ENCODE results near the gene MMP15.
"Not testable (repeated sequence)": the region's sequence is repeated elsewhere in the genome, so short reads cannot be mapped to it uniquely, and the experiment has no call there.

The MMP15 gene

GRCh38 chr16:58049232-58050185 lies 24.0 kb downstream of the MMP15 start:
- DNase-seq (ENCODE audit: low read depth), result no peak

DNA sequence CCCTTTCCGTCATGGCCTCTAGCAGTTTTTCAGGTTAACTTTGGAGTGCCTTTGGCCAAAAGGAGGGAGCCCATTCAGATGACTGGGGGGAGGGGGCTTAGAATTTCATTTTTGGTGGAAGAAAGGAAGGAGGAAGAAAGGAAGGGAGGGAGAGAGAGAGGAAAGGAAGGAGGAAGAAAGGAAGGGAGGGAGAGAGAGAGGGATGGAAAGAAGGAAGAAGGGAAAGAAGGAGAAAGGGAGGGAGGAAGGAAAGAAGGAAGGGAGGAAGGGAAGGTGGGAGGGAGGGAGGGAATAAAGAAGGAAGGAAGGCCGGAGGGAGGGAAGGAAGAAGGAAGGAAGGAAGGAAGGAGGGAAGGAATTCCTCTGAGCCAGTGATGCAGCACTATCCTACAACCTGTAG lies 25.7 kb downstream of the MMP15 start:
- DNase-seq (ENCODE audit: low read depth), result no peak

- no peak for DNase-seq (ENCODE audit: low read depth)
These were observed 26.5 kb downstream of the MMP15 start for GRCh38 chr16:58051821-58052603.

GRCh38 chr16:58053682-58054005 lies 28.1 kb downstream of the MMP15 start:
- no peak for DNase-seq (ENCODE audit: low read depth)

- DNase-seq (ENCODE audit: low read depth), result no peak
These were observed 28.7 kb downstream of the MMP15 start for GRCh38 chr16:58054289-58054688.

DNA sequence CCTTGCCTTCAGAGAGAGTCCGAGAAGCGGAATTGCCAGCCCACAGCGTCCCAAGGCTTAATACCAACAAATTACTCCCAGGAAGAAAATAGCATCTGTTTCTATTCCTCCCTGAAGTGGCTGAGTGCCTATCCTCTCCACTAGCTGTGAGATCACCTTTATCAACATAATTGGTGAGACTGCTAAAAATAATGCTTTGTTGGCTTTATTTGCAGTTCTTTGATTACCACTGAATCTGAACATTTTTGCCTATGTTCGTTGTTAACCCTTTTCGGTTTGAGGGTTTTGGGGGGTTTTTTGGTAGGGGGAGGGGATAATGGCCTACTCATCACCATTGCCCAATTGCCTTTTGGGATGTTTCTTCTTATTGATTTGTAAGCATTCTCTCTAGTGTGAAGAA lies 31.0 kb downstream of the MMP15 start:
- no peak for DNase-seq (ENCODE audit: low read depth)

- DNase-seq (ENCODE audit: low read depth), result no peak
These were observed 31.6 kb downstream of the MMP15 start for GRCh38 chr16:58057121-58057520.

DNA sequence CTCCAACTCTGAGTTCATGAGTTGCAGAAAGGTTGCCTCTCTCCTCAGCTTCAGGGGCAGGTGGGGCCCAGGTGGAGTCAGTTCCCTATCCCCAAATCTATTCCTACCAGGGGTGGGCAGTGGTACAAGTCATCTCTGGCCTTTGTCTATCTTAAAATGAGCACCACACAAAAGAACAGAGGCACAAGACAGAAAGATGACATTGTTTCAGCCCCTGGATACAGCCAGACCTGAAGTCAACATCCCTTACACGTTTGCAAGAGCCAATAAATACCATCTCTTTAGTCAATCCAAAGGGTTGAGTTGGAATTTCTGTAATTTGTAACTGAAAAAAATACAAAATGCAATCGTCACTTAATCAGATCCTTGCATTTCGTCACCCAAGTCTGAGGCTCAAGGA lies 32.2 kb downstream of the MMP15 start:
- DNase-seq (ENCODE audit: low read depth), result no peak

- DNase-seq (ENCODE audit: low read depth), result no peak
These were observed 37.3 kb downstream of the MMP15 start for GRCh38 chr16:58062821-58063220.

DNA sequence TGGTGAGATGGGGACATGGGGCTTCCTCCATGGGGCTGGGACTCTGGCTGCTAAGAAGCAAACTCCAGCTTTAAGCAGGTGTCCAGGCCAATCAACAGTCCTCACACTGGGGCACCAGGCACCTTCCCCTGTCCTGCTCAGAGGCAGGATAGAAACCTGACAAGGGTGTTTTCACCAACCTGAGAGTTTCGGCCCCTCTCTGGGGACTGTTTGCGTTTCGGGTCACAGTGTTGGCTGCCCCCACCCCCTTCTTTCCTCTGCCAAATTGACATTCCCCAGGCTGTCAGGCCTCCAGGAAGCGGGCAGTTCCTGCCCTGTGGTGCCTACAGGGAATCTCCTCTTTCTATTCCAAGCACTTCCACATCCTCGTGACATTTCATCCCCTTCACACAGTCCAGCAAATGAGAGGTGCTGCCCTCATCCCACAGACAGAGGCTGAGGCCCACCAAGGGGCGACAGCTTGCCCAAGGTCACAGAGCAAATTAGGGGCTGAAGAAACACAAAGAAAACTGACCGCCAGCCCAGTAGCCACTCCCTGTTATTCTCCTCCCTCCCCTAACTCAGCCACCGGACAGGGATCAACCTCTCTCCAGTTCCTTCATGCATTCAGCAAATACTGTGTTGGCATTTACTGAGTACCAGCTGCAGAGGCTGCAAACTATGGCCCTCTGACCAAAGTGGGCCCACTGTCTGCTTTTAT lies 38.0 kb downstream of the MMP15 start:
- DNase-seq (ENCODE audit: low read depth), result no peak

GRCh38 chr16:58070585-58070984 lies 45.0 kb downstream of the MMP15 start:
- no peak for DNase-seq (ENCODE audit: low read depth)

GRCh38 chr16:58072134-58072533 lies 46.6 kb downstream of the MMP15 start:
- DNase-seq (ENCODE audit: low read depth), result not testable (repeated sequence)

GRCh38 chr16:58073086-58073485 lies 47.5 kb downstream of the MMP15 start:
- DNase-seq (ENCODE audit: low read depth), result not testable (repeated sequence)

DNA sequence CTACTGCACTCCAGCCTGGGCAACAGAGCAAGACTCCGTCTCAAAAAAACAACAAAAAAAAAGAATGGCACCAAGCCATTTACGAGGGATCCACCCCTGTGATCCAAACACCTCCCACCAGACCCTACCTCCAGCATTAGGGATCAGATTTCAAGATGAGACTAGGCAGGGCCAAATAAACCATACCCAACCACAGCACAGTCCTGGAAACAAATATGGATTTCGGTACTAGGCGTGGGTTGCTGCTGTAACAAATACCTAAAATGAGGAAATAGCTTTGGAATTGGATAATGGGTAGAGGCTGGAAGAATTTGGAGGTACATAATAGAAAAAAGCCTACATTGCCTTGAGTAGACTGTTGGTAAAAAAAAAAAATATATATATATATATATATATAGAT lies 49.1 kb downstream of the MMP15 start:
- no peak for DNase-seq (ENCODE audit: low read depth)

- DNase-seq (ENCODE audit: low read depth), result no peak
These were observed 51.0 kb downstream of the MMP15 start for GRCh38 chr16:58076514-58076913.

DNA sequence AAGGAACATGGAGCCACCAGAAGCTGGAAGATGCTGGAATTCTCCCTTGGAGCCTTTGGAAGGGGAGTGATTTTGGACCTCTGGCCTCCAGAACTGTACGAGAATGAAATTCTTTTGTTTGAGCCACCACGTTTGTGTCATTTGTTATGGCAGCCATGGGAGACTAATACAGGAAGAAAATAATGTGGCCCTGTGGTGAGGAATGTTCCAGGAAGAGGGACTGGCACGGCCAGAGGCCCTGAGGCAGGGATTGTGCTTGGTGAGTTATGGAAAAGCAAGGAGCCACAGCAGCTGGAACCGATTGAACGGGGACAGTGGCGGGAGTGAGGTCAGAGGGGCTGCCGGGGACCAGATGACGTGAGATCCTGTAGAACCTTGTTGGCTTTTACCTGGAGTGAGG lies 52.2 kb downstream of the MMP15 start:
- no peak for DNase-seq (ENCODE audit: low read depth)

DNA sequence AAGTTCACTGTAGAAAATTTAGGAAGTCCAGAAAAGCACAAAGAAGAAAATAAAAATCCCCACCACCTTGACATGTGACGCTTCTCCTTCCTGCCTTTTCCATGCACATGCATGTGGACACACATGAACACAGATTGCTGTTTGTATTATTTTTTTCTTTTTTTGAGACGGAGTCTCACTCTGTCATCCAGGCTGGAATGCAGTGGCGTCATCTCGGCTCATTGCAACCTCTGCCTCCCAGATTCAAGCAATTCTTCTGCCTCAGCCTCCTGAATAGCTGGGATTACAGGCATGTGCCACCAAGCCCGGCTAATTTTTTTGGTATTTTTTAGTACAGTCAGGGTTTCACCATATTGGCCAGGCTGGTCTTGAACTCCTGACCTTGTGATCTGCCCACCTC lies 55.1 kb downstream of the MMP15 start:
- not testable (repeated sequence) for DNase-seq (ENCODE audit: low read depth)

GRCh38 chr16:58082381-58082780 lies 56.8 kb downstream of the MMP15 start:
- no peak for DNase-seq (ENCODE audit: low read depth)

GRCh38 chr16:58084635-58085034 lies 59.1 kb downstream of the MMP15 start:
- no peak for DNase-seq (ENCODE audit: low read depth)

- no peak for DNase-seq (ENCODE audit: low read depth)
These were observed 59.6 kb downstream of the MMP15 start for GRCh38 chr16:58085171-58085570.

DNA sequence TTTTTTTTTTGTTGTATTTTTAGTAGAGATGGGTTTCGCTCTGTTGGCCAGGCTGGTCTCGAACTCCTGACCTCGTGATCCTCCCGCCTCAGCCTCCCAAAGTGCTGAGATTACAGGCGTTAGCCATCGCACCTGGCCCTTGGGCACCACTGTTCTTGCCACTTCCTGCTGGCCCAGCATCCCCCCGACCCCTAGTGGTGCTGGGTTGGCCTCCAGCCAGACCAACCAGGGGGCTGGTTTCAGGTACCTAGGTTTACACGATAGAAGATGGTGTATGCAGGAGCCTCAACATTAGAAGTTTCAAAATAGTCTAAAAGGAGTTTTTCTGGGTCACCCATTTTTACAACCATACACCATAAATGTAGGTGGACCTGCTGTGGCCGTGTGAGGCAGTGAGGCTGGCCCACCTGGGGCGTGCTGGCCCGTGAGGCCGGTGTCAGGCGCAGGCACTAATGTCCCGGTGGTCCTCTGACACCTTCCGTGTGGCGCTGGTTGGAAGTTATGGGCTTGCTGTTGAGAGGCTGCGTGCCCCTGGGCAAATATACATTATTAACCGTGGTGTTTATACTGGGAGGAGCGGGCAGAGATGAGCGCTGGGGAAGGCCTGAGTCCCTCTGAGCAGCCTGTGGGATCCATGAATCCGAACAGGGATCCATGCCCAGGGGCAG lies 60.2 kb downstream of the MMP15 start:
- DNase-seq (ENCODE audit: low read depth), result no peak

Data from GM04504 (cell line).